GM12892 (cell line): ENCODE measurements around the gene SFMBT1.

Experiments
- POLR2A ChIP-seq: IDR thresholded peaks from 2 replicates; pipeline ENCODE4 v1.6.1; 2011; ENCODE audit warnings: low read depth, low read length, control low read depth
- POLR2AphosphoS5 ChIP-seq: IDR thresholded peaks from 2 replicates; pipeline ENCODE4 v1.6.1; 2011; ENCODE audit warnings: low read depth, low read length, control low read depth
- TAF1 ChIP-seq: IDR thresholded peaks from 2 replicates; pipeline ENCODE4 v1.6.1; 2011; ENCODE audit warnings: low read depth, mild to moderate bottlenecking, control low read depth, low read length, borderline replicate concordance

DNA sequence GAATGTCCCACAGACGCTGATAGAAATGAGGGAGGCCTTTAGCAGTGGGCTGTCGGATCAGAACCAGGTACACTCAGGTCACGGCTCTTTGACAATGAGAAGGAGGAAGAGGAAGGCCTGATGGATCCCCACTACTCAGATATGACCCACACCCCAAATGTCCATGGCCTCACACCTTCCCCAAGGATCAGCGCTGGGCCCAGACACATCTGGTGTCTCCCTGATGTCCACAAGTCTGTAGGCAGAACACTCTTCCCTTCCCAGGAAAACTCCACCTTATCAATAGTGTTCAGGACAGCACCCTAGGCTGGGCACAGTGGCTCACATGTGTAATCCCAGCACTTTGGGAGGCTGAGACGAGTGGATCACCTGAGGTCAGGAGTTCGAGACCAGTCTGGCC lies 33.3 kb upstream of the SFMBT1 start:
- TF ChIP-seq TAF1 (no peak), POLR2A (no peak), POLR2AphosphoS5 (no peak)
